Measurements from ENCODE around the gene KRT6B. TPM values are rescaled to one million over a fixed set of nuclear protein-coding genes. Genes with fewer than 3 reads are reported as not detected.

The KRT6B gene
- total RNA-seq, 1 donor from 2014 or later: not detected

DNA sequence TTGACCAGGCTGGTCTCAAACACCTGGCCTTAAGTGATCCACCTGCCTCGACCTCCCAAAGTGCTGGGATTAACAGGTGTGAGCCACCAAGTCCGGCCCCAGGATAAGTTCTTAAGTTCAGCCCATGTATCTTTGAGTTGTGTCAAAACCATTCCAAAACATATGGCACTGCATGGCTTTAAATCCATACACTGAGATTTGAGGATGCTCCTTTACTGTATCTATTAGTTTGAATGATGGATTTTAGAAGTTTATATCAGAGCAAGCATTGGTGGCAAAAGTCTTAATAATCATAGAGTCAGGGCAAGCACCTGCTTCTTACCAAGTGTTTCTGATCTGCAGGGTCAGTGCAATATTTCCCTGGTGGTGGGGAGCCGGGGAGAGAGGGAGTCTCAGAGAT, 6.1 kb downstream of the KRT6B start:
- Mint-ChIP-seq H3K27ac (ENCODE audit: unreplicated experiment) (no peak overlapping the region), H3K4me3 (ENCODE audit: unreplicated experiment) (no peak overlapping the region), H3K36me3 (ENCODE audit: low read depth, unreplicated experiment) (no peaks in the 10 kb centered on the region), H3K9me3 (ENCODE audit: unreplicated experiment) (peaks cover 4% of the 10 kb centered on the region), H3K4me1 (ENCODE audit: unreplicated experiment) (no peaks in the 10 kb centered on the region), H3K27me3 (ENCODE audit: unreplicated experiment) (peaks cover 3% of the 10 kb centered on the region)
- no peak for DNase-seq (ENCODE audit: low spot score)
- TF ChIP-seq CTCF (IDR thresholded peaks at IDR 0.05; ENCODE audit: unreplicated experiment): no peak

GRCh38 chr12:52444647-52445595, 7.0 kb downstream of the KRT6B start:
- no peak for DNase-seq (ENCODE audit: low spot score)

GRCh38 chr12:52443966-52444365, 8.0 kb downstream of the KRT6B start:
- Mint-ChIP-seq H3K27me3 (ENCODE audit: unreplicated experiment) (peaks cover 1% of the 10 kb centered on the region), H3K27ac (ENCODE audit: unreplicated experiment) (no peak overlapping the region), H3K4me3 (ENCODE audit: unreplicated experiment) (no peak overlapping the region), H3K9me3 (ENCODE audit: unreplicated experiment) (peaks cover 4% of the 10 kb centered on the region), H3K36me3 (ENCODE audit: low read depth, unreplicated experiment) (no peaks in the 10 kb centered on the region), H3K4me1 (ENCODE audit: unreplicated experiment) (no peaks in the 10 kb centered on the region)
- TF ChIP-seq CTCF (IDR thresholded peaks at IDR 0.05; ENCODE audit: unreplicated experiment): no peak
- DNase-seq (ENCODE audit: low spot score): no peak

More at GRCh38 chr12:52444647-52445595, 7.0 kb downstream of the KRT6B start:
- no peaks in the 10 kb centered on the region for H3K4me1 Mint-ChIP-seq (ENCODE audit: unreplicated experiment)
- TF ChIP-seq CTCF (IDR thresholded peaks at IDR 0.05; ENCODE audit: unreplicated experiment): no peak
- H3K27ac Mint-ChIP-seq (ENCODE audit: unreplicated experiment): no peak overlapping the region
- peaks cover 4% of the 10 kb centered on the region for H3K9me3 Mint-ChIP-seq (ENCODE audit: unreplicated experiment)
- H3K27me3 Mint-ChIP-seq (ENCODE audit: unreplicated experiment): peaks cover 3% of the 10 kb centered on the region
- no peak overlapping the region for H3K4me3 Mint-ChIP-seq (ENCODE audit: unreplicated experiment)
- no peaks in the 10 kb centered on the region for H3K36me3 Mint-ChIP-seq (ENCODE audit: low read depth, unreplicated experiment)

DNA sequence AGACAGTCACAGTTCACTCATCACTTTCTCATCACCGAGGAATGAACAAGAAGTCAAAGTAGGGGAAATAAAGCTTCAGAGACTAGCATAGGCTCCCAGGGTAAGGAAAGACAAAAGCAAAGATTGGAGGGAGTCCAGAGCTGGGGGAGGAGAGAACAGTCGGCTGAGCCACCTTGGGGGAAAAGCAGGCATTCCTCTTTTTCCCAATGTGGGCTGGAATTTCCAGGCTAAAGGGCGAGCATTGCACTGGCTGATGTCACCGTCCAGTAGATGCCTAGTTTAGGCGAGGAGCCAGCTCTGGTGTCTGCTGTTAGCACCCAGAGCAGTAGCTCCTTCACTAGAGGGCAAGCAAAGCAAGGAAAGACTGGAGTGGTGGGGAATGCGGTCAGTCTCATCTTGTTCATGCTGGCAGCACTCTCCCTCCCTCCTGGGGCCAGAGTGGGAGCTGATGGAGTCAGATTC, 9.3 kb downstream of the KRT6B start:
- TF ChIP-seq CTCF (IDR thresholded peaks at IDR 0.05; ENCODE audit: unreplicated experiment): no peak
- Mint-ChIP-seq H3K4me1 (ENCODE audit: unreplicated experiment) (no peaks in the 10 kb centered on the region), H3K9me3 (ENCODE audit: unreplicated experiment) (peaks cover 4% of the 10 kb centered on the region), H3K36me3 (ENCODE audit: low read depth, unreplicated experiment) (no peaks in the 10 kb centered on the region), H3K27ac (ENCODE audit: unreplicated experiment) (no peak overlapping the region), H3K4me3 (ENCODE audit: unreplicated experiment) (no peak overlapping the region), H3K27me3 (ENCODE audit: unreplicated experiment) (peaks cover 1% of the 10 kb centered on the region)
- no peak for DNase-seq (ENCODE audit: low spot score)

DNA sequence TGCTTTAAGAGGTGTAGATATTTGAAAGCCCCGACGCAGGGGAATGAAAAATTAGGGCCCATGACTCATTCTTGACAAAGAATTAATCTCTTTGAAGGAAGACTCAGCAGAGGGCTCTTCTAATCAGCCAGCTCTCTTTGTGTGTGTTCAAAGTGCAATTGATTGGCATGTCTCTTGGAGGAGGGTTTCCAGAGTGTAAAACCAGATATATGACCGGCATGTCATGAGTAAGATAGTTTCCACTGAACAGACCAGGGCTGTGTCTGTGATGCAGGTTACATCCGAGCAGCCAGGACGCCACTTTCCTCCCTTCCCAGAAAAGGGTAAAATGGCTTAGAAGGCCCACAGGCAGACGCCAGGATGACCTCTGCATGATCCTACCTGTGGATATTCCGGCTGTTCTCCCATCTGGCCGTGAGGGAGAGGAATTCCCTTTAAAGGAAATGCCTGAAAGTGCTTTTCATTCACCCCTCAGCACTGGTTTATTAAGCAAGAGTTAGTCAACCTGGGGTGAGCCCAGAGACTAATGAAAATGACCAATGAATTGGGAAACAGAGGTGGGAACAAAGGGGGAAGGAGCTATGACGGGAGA, 10.5 kb downstream of the KRT6B start:
- H3K9me3 Mint-ChIP-seq (ENCODE audit: unreplicated experiment): peaks cover 2% of the 10 kb centered on the region
- no peak overlapping the region for H3K4me3 Mint-ChIP-seq (ENCODE audit: unreplicated experiment)
- H3K27me3 Mint-ChIP-seq (ENCODE audit: unreplicated experiment): no peaks in the 10 kb centered on the region
- peaks cover 5% of the 10 kb centered on the region for H3K4me1 Mint-ChIP-seq (ENCODE audit: unreplicated experiment)
- H3K27ac Mint-ChIP-seq (ENCODE audit: unreplicated experiment): no peak overlapping the region
- H3K36me3 Mint-ChIP-seq (ENCODE audit: low read depth, unreplicated experiment): no peaks in the 10 kb centered on the region
- DNase-seq (ENCODE audit: low spot score): no peak
- no peak for TF ChIP-seq CTCF (IDR thresholded peaks at IDR 0.05; ENCODE audit: unreplicated experiment)
